NCI-H1105 treated with DMSO at 0.1 percent for 48 hours (cell line): Measurements from ENCODE around the gene RSPH6A.

Source experiments
- DNase-seq: peaks from one replicate; lab custom pipeline; 2025; lab: John Stamatoyannopoulos, UW

Gene RSPH6A

DNA sequence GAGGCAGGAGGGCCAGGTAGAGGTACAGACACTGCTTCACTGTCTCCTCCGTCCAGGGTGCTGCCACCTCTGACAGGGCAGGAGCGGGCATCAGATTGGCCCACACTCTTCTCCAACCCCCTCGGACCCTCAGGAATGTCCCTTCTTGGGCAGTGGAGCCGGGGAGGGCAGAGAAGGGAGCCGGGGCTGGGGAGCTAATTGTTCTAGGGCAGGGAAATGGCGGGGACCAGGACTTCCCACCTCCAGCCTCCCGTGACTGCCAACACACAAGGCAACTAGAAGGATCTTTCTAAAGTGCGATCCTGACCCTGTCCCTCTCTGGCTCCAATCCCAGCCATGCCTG, 10.1 kb upstream of the RSPH6A start:
- DNase-seq, result no peak

GRCh38 chr19:45824531-45825262, 9.6 kb upstream of the RSPH6A start:
- no peak for DNase-seq

GRCh38 chr19:45824041-45824471, 8.9 kb upstream of the RSPH6A start:
- peak; percentile 69 for DNase-seq

- DNase-seq, result no peak
Measured at GRCh38 chr19:45823182-45823581, 8.1 kb upstream of the RSPH6A start.

DNA sequence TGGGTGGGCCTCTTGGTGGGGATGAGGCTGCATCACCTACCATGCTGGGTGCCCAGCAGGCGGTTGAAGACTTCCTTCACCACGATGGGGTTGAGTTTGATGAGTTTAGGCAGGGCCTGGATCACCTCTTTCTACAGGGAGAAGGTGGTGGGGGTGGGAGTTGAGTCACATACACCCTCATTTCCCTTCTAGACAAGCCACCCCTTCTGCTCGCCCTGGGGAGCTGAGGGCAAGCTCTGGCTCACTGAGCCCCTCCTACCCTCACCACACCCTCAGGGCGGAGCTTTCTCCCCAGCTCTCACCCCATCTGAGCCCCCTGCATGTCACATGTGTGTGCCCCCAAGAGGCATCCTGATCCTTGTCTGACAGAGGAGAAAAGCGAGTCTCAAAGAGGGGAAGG, 7.6 kb upstream of the RSPH6A start:
- no peak for DNase-seq

GRCh38 chr19:45821570-45821969, 6.5 kb upstream of the RSPH6A start:
- no peak for DNase-seq

DNA sequence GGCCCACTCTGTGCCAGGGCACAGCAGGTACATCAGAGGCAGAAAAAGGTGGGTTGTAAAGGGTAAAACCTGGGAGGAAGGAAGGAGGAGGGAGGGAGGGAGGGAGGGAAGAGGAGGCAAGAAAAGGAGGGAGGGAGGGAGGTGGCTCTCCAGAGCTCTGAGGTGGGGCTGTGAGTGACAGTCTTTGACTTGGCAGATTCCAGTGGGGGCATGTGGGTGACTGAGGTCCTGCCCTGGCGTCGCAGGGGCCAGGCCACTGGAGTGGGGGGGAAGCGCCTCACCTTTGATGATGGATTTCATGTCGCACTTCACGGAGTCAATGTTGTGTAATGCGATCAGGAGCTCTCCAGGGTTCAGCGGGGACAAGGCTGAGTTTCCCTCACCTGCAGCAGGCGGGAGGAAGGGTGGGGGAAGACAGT, 6.0 kb upstream of the RSPH6A start:
- no peak for DNase-seq

DNA sequence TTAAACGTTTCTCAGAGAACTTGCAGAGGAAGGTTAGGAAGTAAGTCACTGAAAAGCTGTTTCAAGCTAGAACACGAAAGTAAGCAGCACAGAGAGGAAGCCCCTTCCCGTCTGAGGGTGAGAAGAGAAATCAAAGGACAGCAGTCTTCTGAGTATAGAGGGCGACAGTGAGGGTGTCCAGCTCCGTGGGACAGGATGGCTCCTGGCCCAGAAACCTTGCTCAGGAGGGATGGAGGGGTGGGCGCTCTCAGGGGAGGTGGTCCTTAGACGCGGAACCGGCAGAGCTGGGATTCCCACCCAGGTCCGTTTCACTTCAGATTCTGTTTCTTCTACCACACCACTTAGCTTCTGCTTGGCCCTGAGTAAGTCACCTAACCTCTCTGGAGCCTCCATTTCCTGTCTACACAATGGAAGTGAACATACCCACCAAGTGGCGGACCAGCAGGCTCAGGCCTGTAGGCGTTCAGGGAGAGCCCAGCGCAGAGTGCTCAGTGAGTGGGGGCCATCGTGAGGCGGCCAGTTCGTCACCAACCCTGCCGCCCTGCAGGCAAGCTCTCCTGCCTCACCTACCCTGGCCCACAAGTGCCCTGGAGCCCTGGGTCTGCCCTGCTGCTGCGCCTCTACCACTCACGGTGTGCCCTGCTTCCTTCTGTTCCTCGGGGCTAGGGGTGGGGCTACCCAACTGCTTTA, 5.5 kb upstream of the RSPH6A start:
- DNase-seq, result no peak

DNA sequence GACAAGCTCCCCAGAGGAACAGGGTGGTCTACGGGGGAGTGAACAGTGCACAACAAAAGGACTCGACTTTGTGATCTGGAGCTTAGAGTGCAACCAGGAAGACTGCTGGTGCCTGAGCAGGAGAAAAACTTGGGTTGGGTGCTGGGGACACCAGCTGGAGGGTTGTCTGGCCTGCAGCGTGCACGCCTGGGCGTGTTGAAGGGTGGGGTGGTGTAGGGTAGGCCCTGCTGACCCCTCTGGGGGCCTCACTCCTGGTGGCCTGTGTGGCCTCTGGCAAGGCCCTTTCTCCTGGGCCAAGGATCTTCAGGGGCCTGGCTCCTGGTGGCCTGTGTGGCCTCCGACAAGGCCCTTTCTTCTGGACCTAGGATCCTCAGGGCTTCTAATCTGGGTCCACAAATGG, 4.7 kb upstream of the RSPH6A start:
- DNase-seq, result no peak

- DNase-seq, result no peak
Measured at GRCh38 chr19:45817725-45818301, 2.7 kb upstream of the RSPH6A start.

- peak; percentile 87 for DNase-seq
Measured at GRCh38 chr19:45817010-45817724, 2.1 kb upstream of the RSPH6A start.

DNA sequence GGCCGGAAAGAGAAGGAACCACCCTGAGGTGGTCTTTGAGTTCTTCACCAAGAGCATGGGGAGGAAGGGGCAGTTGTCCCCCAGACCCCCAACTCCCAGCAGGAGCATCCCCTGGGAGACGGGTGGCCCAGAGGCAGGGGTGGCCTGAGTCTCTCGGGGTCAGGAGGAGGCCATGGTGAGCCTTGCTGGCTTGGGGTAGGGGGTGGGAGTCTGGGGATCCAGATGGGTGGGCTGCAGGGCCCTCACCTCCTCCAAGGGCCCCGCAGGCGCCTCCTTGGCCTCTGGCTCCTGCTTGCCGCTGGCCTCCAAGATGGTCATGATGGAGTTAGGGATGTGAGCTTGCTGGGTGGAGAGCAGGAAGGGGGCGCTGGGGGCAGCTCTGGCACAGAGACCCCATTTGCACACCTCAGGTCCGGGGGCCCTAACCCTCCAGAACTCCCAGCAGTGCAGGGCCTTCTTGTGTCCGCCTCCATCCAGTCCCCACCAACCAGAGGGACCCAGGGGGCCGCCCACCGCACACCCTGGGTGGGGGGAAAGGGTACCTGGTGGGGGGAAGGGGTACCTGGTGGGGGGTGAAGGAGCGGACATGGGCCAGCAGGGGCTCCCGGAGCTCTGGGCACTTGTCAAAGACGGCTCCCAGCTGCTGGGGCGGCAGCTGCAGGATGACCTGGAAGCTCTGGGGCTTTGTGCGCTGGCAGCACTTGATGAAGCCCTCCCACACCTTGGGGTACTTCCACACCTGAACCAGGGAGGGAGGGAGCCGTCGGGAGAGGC, 1.3 kb upstream of the RSPH6A start:
- DNase-seq, result no peak

DNA sequence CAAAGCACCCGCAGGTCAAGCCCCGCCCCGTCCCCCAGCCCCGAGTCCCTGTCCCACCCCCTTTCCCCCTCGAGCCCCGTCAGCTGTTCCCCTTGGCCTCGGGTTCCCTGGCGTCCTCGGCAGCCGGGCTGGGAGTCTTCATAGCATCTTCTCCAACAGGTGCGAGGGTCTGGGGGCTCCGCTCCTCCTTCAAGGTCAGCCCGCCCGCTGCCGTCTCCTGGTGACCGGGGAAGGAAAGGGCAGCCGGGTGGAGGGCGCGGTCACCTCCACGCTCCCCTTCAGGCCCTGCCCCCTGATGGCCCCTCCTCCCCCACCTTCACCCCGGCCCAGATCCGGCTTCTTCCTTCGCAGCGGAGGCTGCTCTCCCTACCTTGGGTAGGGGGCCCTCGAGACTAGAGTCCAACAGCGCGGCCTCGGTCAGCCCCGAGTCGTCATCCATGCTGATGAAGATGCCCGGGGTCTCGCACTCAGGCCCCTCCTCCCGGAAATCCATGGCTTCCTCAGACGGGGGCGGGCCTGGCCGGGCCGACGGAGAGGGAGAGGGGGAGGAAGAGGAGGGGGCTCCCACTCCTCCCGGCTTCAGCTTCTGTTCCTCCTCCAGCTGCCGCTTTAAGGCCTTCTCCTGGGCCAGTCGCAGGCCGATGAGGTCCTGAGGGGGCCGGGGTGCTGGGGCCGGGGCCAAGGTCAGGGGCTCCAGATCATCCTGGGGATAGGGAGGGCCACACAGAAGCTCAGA, 541 bp upstream of the RSPH6A start:
- DNase-seq, result peak; percentile 53

GRCh38 chr19:45814166-45814780, 835 bp downstream of the RSPH6A start:
- no peak for DNase-seq

GRCh38 chr19:45812297-45812696, 2.8 kb downstream of the RSPH6A start:
- DNase-seq, result no peak

DNA sequence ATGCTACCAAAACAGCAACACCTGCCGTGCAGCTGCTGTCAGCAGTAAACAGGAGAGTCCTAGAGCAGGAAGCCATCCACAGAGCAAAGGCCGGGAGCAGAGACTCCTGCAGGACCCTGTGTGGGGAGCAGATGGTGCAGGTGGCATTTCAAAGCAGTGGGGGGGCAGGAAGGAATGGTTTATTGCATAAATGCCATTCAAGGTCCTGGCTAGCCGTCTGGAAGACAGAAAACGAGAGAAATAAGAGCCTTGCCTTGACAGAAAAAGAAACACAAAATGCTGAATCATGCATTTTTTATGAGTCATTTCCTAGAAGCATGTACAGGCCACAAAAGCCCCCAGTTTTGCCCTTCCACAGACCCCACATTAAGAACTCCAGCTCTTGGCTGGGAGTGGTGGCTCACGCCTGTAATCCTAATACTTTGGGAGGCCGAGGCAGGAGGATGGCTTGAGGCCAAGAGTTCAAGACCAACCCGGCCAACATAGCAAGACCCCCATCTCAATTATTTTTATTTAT, 5.4 kb downstream of the RSPH6A start:
- peak; percentile 8 for DNase-seq

- DNase-seq, result no peak
Measured at GRCh38 chr19:45805719-45806118, 9.4 kb downstream of the RSPH6A start.

DNA sequence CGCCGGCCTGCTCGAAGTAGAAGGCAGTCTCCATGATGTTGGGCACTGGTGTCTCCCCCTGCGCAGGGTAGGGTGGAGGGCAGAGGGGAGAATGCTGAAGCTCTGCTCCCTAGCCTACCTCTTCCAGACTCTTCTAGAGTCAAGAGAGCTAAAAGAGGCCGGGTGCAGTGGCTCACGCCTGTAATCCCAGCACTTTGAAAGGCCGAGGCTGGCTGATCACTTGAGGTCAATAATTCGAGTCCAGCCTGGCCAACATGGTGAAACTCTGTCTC, 10.2 kb downstream of the RSPH6A start:
- no peak for DNase-seq

- no peak for DNase-seq
Measured at GRCh38 chr19:45804140-45804958, 10.8 kb downstream of the RSPH6A start.

DNA sequence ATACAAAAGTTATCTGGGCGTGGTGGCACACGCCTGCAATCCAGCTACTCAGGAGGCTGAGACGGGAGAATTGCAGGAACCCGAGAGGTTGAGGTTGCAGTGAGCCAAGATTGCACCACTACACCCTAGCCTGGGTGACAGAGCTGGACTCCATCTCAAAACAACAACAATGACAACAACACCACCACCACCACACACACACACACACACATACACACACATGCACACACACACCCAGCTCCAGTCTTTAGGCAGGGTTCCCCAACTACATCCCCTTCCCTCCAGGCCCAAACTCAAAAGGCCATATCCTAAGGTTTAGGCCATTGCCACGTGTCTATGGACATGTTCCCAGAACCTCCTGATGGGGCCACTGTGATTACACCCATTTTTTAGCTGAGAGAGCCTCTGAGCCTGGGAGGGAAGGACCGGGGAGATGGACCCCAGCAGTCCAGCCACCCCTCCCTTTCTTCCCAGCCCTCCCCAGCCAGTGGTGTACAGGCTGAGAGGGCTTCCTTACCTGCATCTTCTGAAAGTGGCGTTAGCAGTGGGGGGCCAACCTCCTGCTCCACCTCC, 13.4 kb downstream of the RSPH6A start:
- no peak for DNase-seq
